ENCODE measurements around the gene PROKR1. TPM values are rescaled to one million over a fixed set of nuclear protein-coding genes. Genes with fewer than 3 reads are reported as not detected.

PROKR1 gene
- total and polyA plus RNA-seq, 2 donors (not counting 1 experiment from before 2014, with no cell fraction given) = 0.01 TPM; not detected in 1

DNA sequence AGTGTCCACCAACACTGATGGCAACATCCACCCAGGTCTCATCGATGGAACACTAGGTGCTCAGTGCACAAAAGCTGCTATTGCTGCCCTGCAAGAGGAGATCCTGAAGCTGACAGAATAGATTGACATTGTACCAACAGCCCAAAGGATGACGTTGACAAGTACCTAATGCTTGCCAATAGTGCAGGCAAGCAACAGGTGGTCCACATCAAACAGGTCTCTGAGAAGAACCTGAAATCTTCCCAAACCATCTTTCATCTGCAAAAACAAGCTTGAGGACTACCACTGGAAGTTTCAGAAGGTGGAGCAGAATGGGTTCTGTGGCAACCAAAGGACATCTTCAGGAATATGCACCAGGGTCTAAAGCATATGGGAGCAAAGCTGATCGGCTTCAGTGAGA lies 15.8 kb upstream of the PROKR1 start:
- no peak overlapping the region for H3K9ac ChIP-seq (ENCODE audit: low read length)
- no peak for ATAC-seq (ENCODE audit: low read depth)
- H3K79me2 ChIP-seq (ENCODE audit: control insufficient read depth, insufficient read depth, low read length) = no peaks in the 10 kb centered on the region
- POLR2A ChIA-PET = no interaction called here
- intact Hi-C loops (cut with micrococcal nuclease) = no loop called here
- H3K27me3 ChIP-seq (replicated peaks in 1 of 4; ENCODE audit: control extremely low read depth in 1 of 4, control insufficient read depth in 3 of 4, insufficient read depth in 4 of 4, low read length in 3 of 4) = no peaks in the 10 kb centered on the region
- no peak overlapping the region for H3K4me2 ChIP-seq (replicated peaks; ENCODE audit: low read depth, low read length, poor library complexity, severe bottlenecking)
- no peaks in the 10 kb centered on the region for H3K4me1 ChIP-seq (ENCODE audit: control insufficient read depth in 2 of 2, insufficient read depth in 2 of 2, low read length in 2 of 2)
- H3K4me3 ChIP-seq (ENCODE audit: control extremely low read depth in 1 of 5, extremely low read depth in 1 of 5, insufficient read depth in 1 of 5, low read depth in 2 of 5, low read length in 4 of 5) = no peak overlapping the region
- Mint-ChIP-seq H3K27ac (no peak overlapping the region), H3K27me3 (no peaks in the 10 kb centered on the region), H3K4me3 (no peak overlapping the region), H3K4me1 (no peaks in the 10 kb centered on the region), H3K9me3 (ENCODE audit: insufficient read depth) (no peaks in the 10 kb centered on the region)
- H4K20me1 ChIP-seq (ENCODE audit: control insufficient read depth, insufficient read depth, low read length, poor library complexity, severe bottlenecking) = no peaks in the 10 kb centered on the region
- WGBS (ENCODE audit: insufficient coverage) = 97% methylated on average over 3 of the region's 3 CpGs
- CTCF ChIA-PET = no interaction called here
- DNase-seq = no peak
- H3K27ac ChIP-seq (ENCODE audit: low read length in 2 of 2) = no peak overlapping the region
- TF ChIP-seq, protein P1, sequence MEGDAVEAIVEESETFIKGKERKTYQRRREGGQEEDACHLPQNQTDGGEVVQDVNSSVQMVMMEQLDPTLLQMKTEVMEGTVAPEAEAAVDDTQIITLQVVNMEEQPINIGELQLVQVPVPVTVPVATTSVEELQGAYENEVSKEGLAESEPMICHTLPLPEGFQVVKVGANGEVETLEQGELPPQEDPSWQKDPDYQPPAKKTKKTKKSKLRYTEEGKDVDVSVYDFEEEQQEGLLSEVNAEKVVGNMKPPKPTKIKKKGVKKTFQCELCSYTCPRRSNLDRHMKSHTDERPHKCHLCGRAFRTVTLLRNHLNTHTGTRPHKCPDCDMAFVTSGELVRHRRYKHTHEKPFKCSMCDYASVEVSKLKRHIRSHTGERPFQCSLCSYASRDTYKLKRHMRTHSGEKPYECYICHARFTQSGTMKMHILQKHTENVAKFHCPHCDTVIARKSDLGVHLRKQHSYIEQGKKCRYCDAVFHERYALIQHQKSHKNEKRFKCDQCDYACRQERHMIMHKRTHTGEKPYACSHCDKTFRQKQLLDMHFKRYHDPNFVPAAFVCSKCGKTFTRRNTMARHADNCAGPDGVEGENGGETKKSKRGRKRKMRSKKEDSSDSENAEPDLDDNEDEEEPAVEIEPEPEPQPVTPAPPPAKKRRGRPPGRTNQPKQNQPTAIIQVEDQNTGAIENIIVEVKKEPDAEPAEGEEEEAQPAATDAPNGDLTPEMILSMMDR (IDR thresholded peaks at IDR 0.05) = no peak
- TF ChIP-seq EZH2 (IDR thresholded peaks at IDR 0.05; ENCODE audit: borderline replicate concordance, insufficient read depth, low read depth, low read length, poor library complexity, severe bottlenecking) = no peak
- H3K36me3 ChIP-seq (replicated peaks in 1 of 2; ENCODE audit: control extremely low read depth in 1 of 2, control insufficient read depth in 1 of 2, extremely low read depth in 1 of 2, insufficient read depth in 2 of 2, low read length in 1 of 2) = no peaks in the 10 kb centered on the region
- H2AFZ ChIP-seq (ENCODE audit: insufficient read depth, low read depth, low read length, poor library complexity, severe bottlenecking) = no peak overlapping the region
- peaks cover 0 to 7% (median 3%) of the 10 kb centered on the region in 3 donors for H3K9me3 ChIP-seq (ENCODE audit: control extremely low read depth in 1 of 3, control insufficient read depth in 2 of 3, insufficient read depth in 1 of 3, low read length in 2 of 3)

GRCh38 chr2:68632021-68632420 lies 11.4 kb upstream of the PROKR1 start:
- CTCF ChIA-PET = no interaction called here
- H3K27me3 Mint-ChIP-seq = peaks cover 12% of the 10 kb centered on the region

More at GRCh38 chr2:68632021-68632420, 11.4 kb upstream of the PROKR1 start:
- Histone ChIP-seq H3K4me1 (ENCODE audit: control insufficient read depth in 2 of 2, insufficient read depth in 2 of 2, low read length in 2 of 2) (no peaks in the 10 kb centered on the region), H3K9ac (ENCODE audit: low read length) (no peak overlapping the region), H3K27me3 (replicated peaks in 1 of 4; ENCODE audit: control extremely low read depth in 1 of 4, control insufficient read depth in 3 of 4, insufficient read depth in 4 of 4, low read length in 3 of 4) (no peaks in the 10 kb centered on the region), H3K27ac (ENCODE audit: low read length in 2 of 2) (no peak overlapping the region), H3K79me2 (ENCODE audit: control insufficient read depth, insufficient read depth, low read length) (no peaks in the 10 kb centered on the region), H3K4me3 (ENCODE audit: control extremely low read depth in 1 of 5, extremely low read depth in 1 of 5, insufficient read depth in 1 of 5, low read depth in 2 of 5, low read length in 4 of 5) (no peak overlapping the region), H3K36me3 (replicated peaks in 1 of 2; ENCODE audit: control extremely low read depth in 1 of 2, control insufficient read depth in 1 of 2, extremely low read depth in 1 of 2, insufficient read depth in 2 of 2, low read length in 1 of 2) (no peaks in the 10 kb centered on the region), H2AFZ (ENCODE audit: insufficient read depth, low read depth, low read length, poor library complexity, severe bottlenecking) (no peak overlapping the region), H3K4me2 (replicated peaks; ENCODE audit: low read depth, low read length, poor library complexity, severe bottlenecking) (no peak overlapping the region), H3K9me3 (ENCODE audit: control extremely low read depth in 1 of 3, control insufficient read depth in 2 of 3, insufficient read depth in 1 of 3, low read length in 2 of 3) (peaks cover 0 to 3% (median 0%) of the 10 kb centered on the region in 3 donors), H4K20me1 (ENCODE audit: control insufficient read depth, insufficient read depth, low read length, poor library complexity, severe bottlenecking) (no peaks in the 10 kb centered on the region)
- POLR2A ChIA-PET = no interaction called here
- ATAC-seq (ENCODE audit: low read depth) (no peak), DNase-seq (no peak)
- no peak overlapping the region for H3K4me3 Mint-ChIP-seq
- H3K9me3 Mint-ChIP-seq (ENCODE audit: insufficient read depth) = no peaks in the 10 kb centered on the region
- intact Hi-C loops (cut with micrococcal nuclease) = no loop called here
- H3K4me1 Mint-ChIP-seq = no peaks in the 10 kb centered on the region
- TF ChIP-seq, protein P1 (IDR thresholded peaks at IDR 0.05) = no peak
- no peak for TF ChIP-seq EZH2 (IDR thresholded peaks at IDR 0.05; ENCODE audit: borderline replicate concordance, insufficient read depth, low read depth, low read length, poor library complexity, severe bottlenecking)
- no peak overlapping the region for H3K27ac Mint-ChIP-seq
- 100% methylated on average over 1 of the region's 3 CpGs for WGBS (ENCODE audit: insufficient coverage)

All from B cell (primary cell).